ENCODE results near the gene CCDC102A. TPM values are rescaled to one million over a fixed set of nuclear protein-coding genes. Genes with fewer than 3 reads are reported as not detected.
A peak's percentile ranks its signal among the peaks of the same experiment; 100 is the strongest.

The CCDC102A gene
- total RNA-seq, 1 donor from 2014 or later, result 0.82 TPM

- FAIRE-seq, result no peak
Measured at GRCh38 chr16:57525761-57526160, 10.6 kb downstream of the CCDC102A start.

DNA sequence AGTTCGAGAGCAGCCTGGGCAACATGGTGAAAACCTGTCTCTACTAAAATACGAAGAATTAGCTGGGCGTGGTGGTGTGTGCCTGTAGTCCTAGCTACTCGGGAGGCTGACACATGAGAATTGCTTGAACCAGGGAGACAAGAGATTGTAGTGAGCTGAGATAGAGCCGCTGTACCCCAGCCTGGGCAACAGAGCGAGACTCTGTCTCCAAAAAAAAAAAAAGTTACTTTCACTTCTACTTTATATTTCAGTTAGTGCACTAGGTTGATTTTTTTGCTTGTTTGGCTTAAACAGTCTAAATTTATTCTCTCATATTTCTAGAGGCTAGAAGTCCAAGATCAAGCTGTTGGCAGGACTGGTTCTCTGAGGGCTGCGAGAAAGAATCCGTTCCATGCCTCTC is 13.4 kb downstream of the CCDC102A start:
- FAIRE-seq (no peak), DNase-seq (ENCODE audit: low spot score in 2 of 2) (no peak)

More at GRCh38 chr16:57525761-57526160, 10.6 kb downstream of the CCDC102A start:
- DNase-seq (ENCODE audit: low spot score in 2 of 2), result no peak

DNA sequence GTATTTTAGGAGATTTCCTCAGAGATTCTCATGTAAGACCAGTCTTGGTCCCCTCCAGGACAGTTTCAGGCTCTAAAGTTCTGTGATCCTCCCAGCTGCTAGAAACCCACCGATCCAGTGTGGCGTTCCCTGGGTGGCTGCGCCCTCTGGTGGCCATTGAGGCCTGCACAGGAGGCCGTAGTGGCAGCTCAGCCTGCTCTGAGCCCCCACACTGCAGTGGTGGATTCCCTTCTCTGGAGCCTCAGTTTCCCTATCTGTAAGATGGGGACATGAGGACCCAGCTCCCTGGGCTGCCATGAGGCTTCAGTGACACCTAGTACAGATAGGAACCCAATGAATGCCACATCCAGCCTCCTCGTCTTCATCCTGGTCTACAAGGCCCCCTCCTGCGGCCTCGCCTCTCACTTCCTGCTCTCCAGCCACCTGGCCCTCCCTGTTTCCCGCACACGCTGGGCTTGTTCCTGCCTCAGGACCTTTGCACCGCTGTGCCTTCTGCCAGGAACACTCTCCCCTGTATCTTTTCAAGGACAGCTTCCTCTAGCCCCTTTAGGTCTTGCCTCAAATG is 16.5 kb downstream of the CCDC102A start:
- DNase-seq (ENCODE audit: low spot score in 2 of 2) (peak; percentile 84 to 93), FAIRE-seq (no peak)

DNA sequence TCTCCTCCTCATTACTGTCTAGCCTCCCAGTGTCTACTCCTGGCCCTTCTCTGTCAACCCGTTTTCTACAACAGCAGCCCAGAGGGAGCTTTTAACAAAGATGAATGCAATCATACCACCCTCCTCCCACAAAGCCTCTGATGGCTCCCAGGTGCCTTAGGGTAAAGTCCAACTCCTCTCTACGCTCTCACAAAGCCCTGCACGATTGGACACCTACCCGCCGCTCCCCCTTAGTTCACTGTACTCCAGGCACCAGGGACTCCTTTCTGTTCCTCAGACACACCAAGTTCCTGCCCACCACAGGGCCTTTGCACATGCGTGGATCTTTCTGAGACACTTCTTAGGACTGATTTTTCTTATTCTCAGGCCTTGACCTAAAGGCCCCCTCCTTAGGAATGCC is 17.4 kb downstream of the CCDC102A start:
- FAIRE-seq, result no peak

GRCh38 chr16:57518520-57518919 is 17.9 kb downstream of the CCDC102A start:
- DNase-seq (ENCODE audit: low spot score in 2 of 2) (no peak), FAIRE-seq (no peak)

More for the DNA sequence above, 17.4 kb downstream of the CCDC102A start:
- no peak for DNase-seq (ENCODE audit: low spot score in 2 of 2)

DNA sequence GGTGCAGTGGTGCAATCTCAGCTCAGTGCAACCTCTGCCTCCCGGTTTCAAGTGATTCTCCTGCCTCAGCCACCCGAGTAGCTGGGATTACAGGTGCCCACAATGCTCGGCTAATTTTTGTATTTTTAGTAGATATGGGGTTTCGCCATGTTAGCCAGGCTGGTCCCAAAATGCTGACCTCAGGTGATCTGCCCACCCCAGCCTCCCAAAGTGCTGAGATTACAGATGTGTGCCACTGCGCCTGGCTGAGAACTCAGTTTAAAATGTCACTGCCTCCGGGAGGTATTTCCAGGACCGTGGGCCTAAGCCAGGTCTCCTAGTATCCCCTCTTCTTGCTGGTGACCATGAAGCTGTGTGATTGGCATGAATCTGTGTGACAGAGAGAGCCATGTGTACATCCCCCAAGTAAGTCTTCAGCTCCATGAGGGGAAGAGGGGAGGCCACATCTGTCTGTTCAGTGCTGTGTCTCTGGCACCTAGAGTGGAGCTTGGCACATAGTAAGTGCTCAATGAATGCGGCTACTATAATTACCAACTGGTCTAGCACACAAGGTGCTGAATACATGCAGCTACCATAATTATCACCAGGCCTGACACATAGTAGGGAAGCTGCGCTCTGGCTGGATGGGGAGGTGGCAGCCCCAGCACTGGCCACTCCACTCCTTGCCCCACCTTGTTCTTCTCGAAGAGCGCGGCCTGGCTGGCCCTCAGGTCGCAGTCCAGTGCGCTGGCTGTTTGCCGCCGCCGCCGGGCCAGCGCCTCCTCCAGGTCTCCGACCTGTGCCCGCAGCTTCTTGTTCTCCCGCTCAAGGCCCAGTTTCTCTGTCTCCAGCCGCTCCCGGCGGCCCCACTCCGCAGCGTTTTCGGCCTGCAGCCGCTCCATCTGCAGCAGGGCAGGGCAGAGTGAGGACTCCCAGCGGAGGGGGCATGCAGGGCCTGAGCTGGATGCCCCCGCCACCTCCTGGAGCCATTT is 18.7 kb downstream of the CCDC102A start:
- no peak for FAIRE-seq
- DNase-seq (ENCODE audit: low spot score in 2 of 2), result no peak

GRCh38 chr16:57516773-57517172 is 19.6 kb downstream of the CCDC102A start:
- DNase-seq (ENCODE audit: low spot score in 2 of 2), result no peak
- FAIRE-seq, result no peak

DNA sequence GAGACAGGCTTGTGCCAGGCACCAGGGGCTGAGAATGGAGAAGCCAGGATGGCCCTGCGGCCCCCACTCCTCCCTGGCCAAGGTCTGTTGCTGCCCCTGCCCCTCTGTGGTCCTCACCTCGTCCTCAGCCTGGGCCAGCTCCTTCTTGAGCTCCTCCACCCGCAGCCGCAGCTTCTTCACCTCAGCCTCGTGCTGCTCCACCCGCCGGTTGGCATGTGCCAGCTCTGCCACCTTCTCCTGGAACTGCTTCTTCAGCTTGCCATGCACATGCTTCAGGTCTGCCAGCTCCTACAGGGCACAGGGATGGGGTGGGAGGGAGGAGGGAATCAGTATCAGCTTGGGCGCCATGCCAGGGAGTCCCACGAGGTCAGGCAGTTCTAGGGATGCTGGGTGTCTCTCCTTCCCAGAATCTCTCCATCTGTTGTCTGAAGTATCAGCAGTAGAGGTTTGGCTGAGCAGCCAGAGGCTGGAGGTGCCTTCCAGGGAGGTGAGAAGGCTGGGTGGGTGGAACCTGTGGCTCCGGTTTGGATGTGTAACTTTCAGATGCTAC is 20.1 kb downstream of the CCDC102A start:
- DNase-seq (ENCODE audit: low spot score in 2 of 2) (no peak), FAIRE-seq (no peak)

DNA sequence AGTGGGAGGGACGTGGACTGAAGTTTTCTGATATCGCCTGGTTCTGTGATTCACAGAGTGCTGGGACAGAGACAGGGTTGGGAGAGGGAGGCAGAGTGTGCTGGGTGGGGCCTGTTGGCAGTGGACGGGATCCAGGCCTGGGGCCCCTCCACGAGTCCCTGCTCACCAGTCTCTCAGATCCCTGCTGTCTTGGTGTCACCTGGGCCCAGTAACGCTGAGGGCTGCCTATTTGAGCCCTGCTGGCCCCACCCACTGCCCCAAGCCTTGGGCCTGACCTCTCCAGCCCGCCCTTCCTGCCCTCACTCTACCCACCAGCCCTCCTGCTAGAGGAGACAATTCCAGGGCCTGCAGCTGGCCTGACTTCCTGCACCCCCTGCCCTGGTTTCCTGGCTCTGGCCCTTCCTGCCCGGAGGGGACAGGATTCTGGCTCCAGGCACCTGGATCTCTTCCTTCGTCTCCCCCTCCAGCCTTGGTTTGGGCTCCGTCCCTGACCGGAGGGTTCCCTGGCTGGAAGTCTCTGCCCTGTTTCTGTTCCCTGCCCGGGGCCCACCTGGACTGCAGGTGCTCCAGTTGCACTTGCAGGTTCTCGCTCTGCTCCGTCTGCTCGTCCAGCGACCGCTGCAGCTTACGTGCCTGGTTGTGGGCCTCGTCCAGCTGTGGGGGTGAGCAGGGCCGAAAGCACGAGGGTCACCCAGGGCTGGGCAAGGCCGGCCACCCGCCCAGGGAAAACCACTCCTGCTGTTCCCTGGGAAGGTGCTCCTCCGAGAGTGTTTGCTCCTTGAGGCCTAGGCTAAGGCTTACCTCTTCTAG is 21.4 kb downstream of the CCDC102A start:
- DNase-seq (ENCODE audit: low spot score in 2 of 2) (no peak), FAIRE-seq (no peak)

DNA sequence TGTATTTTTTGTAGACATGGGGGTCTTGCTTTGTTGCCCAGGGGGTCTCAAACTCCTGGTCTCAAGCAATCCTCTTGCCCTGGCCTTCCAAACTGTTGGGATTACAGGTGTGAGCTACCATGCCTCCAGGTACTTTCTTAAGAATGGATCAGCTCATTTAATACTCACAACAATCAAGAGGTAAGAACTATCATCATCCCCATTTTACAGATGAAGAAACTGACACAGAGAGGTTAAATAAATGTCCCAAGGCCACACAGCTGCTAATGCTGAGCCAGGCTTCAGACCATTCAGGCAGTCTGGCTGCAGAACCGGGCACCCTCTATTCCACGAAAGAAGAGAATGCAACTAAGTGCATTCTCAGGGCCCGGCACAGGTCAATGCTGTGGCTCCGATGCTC is 22.0 kb downstream of the CCDC102A start:
- DNase-seq (ENCODE audit: low spot score in 2 of 2) (no peak), FAIRE-seq (no peak)

DNA sequence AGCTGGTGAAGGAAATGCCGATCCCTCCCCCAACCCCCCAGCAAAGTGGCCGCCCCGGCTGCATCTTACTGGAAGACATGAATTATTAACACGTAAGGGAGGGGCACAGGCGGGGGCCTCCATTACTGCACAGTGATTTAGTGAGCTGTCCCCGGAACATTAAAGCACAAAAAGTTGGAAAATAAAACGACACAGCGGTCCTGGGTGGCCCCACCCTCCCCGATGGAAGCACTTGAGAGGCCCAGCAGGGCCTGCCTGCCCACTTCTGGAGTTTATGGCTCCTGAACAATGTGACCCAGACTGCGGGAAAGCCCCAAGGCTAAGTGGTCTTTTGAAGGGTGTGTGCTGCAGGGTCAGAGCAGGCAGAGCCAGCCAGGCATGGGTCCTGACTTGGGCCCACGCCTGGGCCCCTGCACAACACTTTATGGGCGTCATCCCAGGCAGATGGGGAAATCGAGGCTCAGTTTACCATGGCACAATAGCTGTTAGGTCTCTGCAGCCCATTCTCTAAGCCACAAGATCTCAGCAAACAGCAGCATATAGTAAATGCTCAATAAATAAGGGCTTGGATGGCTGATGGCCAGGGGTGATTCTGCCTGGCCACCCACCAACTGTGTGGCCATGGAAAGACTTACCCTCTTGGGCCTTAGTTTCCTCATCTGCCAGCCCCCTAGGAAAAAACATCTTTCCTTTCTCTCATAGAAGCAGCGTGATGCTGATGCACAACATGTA is 22.8 kb downstream of the CCDC102A start:
- DNase-seq (ENCODE audit: low spot score in 2 of 2), result no peak
- FAIRE-seq, result no peak

- no peak for FAIRE-seq
- no peak for DNase-seq (ENCODE audit: low spot score in 2 of 2)
Measured at GRCh38 chr16:57512296-57513001, 23.9 kb downstream of the CCDC102A start.

DNA sequence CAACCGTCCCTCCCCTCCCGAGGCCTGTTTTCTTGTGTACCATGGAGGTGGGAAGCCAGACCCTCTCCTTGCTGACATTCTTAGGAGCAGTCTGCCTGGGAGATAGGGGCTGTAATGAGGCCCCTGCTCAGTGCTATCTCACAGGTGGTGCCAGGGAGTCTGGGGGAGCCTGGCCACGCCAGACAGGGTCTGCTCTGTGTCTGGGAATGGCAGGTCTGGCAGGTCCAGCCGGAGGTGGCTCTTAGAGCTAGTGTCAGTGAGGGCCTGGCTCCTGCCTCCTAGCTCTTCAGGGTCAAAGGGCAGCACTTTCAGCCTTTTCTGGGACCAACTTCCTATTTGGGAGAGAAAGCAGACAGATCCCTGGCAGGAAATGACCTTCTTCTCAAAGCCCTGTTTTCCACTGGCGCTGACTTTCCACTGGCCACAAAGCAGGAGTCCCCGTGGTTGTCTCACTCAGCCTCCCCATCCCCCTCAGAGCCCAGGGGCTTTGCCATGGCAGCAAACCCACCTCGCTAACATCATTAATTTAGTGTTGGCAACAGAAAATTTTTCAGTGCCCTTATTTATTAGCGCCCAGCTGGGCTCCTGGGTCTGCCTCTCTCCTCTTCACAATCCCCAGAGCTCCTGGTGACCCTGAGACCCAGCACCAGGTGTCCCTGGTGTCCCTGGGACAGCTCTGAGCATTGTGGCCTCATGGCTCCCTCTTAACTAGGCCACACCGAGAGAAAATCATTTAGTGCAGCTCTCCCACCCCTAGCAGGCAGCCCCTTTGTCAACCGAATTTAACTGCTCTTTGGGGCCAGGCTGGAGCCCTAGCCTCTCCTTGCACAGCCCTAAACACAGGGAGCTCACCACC is 26.1 kb downstream of the CCDC102A start:
- DNase-seq (ENCODE audit: low spot score in 2 of 2), result no peak
- no peak for FAIRE-seq

GRCh38 chr16:57509231-57509923 is 27.0 kb downstream of the CCDC102A start:
- DNase-seq (ENCODE audit: low spot score in 2 of 2), result no peak
- no peak for FAIRE-seq

DNA sequence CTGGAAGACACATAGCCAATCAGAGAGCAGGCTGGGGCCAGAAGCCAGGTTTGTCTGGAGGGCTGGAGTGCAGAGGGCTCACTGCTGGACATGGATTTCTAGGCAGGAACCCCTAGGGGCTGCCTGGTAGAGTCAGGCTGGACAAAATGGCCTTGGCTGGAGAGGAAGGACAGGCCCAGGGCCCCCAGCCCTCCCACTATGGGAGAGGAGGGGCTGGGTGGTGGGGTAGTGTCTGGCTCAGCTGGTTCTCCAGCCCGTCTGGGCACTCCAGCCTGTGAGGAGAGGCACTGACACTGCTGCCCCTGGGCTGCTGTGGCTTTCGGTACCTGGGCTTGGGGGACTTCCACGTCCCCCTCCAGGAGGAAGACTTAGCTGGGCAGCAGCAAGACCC is 28.3 kb downstream of the CCDC102A start:
- no peak for FAIRE-seq
- no peak for DNase-seq (ENCODE audit: low spot score in 2 of 2)

DNA sequence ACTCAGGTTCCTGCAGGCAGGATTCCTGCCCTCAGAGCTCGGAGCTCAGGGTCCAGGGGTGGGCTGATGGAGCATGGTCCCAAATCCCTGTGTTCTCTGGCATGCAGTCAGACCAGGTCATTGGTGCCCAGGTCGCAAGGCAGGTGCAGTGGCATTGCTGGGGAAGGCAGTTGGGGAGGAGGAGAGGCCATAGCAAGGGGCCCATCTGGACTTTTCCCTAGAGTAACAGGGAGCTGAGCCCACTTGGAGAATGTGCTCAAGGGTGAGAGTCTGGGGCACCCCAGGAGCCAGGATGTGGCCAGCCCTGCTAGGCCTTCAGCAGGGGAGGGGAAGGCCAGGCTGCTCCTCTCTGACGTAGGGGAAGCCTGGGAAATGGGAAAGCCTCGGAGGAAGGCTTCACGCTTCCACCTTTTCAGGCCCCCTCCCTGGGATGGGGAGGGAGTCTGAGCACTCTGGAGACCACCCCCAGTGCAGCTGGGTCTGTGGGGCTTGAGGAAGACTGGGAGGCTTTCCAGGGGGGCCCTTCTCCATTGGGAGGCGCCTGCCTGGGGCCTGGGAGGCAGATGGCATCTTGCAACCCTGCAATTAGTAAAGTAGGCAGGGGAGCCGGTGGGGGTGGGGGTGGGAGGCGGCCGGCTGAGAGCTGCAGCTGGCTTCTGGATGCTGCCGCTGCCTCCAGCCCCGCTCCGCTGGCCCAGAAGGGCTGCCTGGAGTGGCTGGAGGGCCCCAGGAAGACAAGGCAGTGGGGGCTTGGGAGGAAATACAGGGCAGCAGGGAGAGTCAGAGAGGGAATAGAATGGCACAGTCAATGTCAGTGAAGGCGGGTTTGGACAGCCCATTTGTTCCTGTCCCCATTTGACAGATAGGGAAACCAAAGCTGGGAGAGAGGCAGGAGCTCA is 29.0 kb downstream of the CCDC102A start:
- DNase-seq (ENCODE audit: low spot score in 2 of 2) (no peak), FAIRE-seq (no peak)

DNA sequence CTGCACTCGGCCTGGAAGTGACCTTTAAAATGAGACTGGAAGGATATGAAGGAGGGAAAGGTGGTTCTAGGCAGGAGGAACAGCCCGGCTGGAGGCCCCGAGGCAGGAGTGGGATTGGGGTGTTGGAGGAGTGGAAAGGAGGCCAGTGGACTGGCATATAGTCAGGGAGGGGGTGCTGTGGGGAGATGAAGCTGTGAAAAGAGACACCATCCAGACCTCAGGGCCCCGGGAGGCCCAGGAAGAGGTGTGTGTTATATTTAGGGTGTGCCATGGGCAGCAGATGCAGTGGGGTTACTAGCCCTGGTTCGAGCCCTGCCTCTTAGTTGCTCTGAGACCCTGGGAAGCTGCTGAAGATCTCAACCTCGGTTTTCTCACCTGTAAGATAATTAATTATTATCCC is 31.2 kb downstream of the CCDC102A start:
- DNase-seq (ENCODE audit: low spot score in 2 of 2), result no peak
- FAIRE-seq, result no peak

Data from frontal cortex (tissue), 4 donors.